Endodermal cell (in vitro differentiated cells): ENCODE data around the gene HAP1. TPM values are rescaled to one million over a fixed set of nuclear protein-coding genes. Genes with fewer than 3 reads are reported as not detected.

Source experiments
- DNase-seq: peaks from one replicate; pipeline ENCODE4 v3.0.0-alpha.2; 2017
- H3K27ac ChIP-seq: 2 replicates; pipeline ENCODE4 v1.5.1; 2013; ENCODE audit warnings: mild to moderate bottlenecking, low read depth, low read length, moderate library complexity
- H3K27me3 ChIP-seq: 2 replicates; pipeline ENCODE4 v1.6.1; 2013; ENCODE audit warnings: mild to moderate bottlenecking, low read length, moderate library complexity; ENCODE audit not compliant: insufficient read depth, control insufficient read depth, poor library complexity, severe bottlenecking
- H3K36me3 ChIP-seq: 2 replicates; pipeline ENCODE4 v1.7.0; 2013; ENCODE audit warnings: mild to moderate bottlenecking, low read length, moderate library complexity; ENCODE audit not compliant: control insufficient read depth, insufficient read depth
- H3K4me1 ChIP-seq: one replicate; pipeline ENCODE4 v1.7.0; 2013; ENCODE audit warnings: low read length; ENCODE audit not compliant: control insufficient read depth, insufficient read depth
- H3K4me3 ChIP-seq: 2 replicates; pipeline ENCODE4 v1.5.1; 2013; ENCODE audit warnings: mild to moderate bottlenecking, low read length, moderate library complexity
- H3K9ac ChIP-seq: 2 replicates; pipeline ENCODE4 v1.6.1; 2013; ENCODE audit warnings: mild to moderate bottlenecking, low read length, moderate library complexity; ENCODE audit not compliant: poor library complexity, severe bottlenecking; ENCODE audit errors: extremely low read depth
- H3K9me3 ChIP-seq: 2 replicates; pipeline ENCODE4 v1.6.1; 2013; ENCODE audit warnings: mild to moderate bottlenecking, low read length, moderate library complexity; ENCODE audit not compliant: control insufficient read depth
- H3K27ac Mint-ChIP-seq: 2 replicates; pipeline ENCODE4 v1.8.0; 2020; ENCODE audit warnings: mixed read lengths
- H3K27me3 Mint-ChIP-seq: 2 replicates; pipeline ENCODE4 v1.8.0; 2021; ENCODE audit warnings: mild to moderate bottlenecking, mixed read lengths; ENCODE audit not compliant: insufficient read depth
- H3K36me3 Mint-ChIP-seq: 2 replicates; pipeline ENCODE4 v1.8.0; 2020; ENCODE audit warnings: low read depth, mixed read lengths
- H3K4me1 Mint-ChIP-seq: 2 replicates; pipeline ENCODE4 v1.8.0; 2020; ENCODE audit warnings: mixed read lengths
- H3K4me3 Mint-ChIP-seq: 2 replicates; pipeline ENCODE4 v1.8.0; 2020; ENCODE audit warnings: mild to moderate bottlenecking, moderate library complexity, mixed read lengths
- H3K9me3 Mint-ChIP-seq: 2 replicates; pipeline ENCODE4 v1.8.0; 2020; ENCODE audit warnings: mild to moderate bottlenecking, mixed read lengths
- WGBS, 2 experiments: methylation state at CpG; one replicate each; pipeline versions ENCODE4 v1.1.5 to v1.1.7; 2013; ENCODE audit warnings: missing lambda C conversion rate in 2 of 2, mixed read lengths in 1 of 2; ENCODE audit not compliant: insufficient coverage in 1 of 2, insufficient read length in 1 of 2; 5-methylcytosine and 5-hydroxymethylcytosine counted together
- total RNA-seq, 2 donors: library from RNA; stranded (reverse); fragmentation: NEBNext Ultra II Directional in 1 of 2; extraction: Animal tissue kit (Norgen Biotek cat#: 25700) in 1 of 2; gene quantifications; 2 replicates in 1 of 2; 3 replicates in 1 of 2; pipeline ENCODE4 v1.2.1, GENCODE V29; 2021
- TF ChIP-seq, protein P1 (sequence below): fragments of 200-600 bp; sonication (generic); conservative IDR thresholded peaks from 2 replicates; pipeline ENCODE4 v1.5.0; 2021; ENCODE audit warnings: antibody characterized with exemption, mild to moderate bottlenecking

HAP1 gene
- total RNA-seq, 2 donors from 2014 or later = 1.7 TPM

DNA sequence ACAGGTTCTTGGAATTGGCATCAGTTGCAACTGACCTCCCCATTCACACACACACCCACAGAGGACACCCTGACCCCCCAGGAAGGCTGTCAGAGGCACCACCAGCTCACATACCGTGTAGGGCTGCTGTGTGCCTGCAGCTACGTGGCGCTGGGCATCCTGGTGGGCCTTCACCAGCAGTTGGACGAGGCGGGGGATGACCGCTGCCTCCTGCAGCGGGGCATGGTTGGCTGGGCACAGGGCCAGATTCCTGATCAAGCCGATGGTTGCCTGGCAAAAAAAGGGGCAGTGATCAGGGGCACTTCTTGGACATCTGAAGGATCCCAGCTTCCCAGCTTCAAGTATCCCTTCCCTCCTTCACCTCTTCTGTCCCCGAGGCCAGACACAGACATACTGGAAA lies 24.2 kb upstream of the HAP1 start:
- Mint-ChIP-seq H3K4me1 (no peaks in the 10 kb centered on the region), H3K4me3 (no peak overlapping the region), H3K9me3 (no peaks in the 10 kb centered on the region), H3K27ac (no peak overlapping the region), H3K36me3 (peaks cover 83% of the 10 kb centered on the region), H3K27me3 (no peaks in the 10 kb centered on the region)
- TF ChIP-seq, protein P1, sequence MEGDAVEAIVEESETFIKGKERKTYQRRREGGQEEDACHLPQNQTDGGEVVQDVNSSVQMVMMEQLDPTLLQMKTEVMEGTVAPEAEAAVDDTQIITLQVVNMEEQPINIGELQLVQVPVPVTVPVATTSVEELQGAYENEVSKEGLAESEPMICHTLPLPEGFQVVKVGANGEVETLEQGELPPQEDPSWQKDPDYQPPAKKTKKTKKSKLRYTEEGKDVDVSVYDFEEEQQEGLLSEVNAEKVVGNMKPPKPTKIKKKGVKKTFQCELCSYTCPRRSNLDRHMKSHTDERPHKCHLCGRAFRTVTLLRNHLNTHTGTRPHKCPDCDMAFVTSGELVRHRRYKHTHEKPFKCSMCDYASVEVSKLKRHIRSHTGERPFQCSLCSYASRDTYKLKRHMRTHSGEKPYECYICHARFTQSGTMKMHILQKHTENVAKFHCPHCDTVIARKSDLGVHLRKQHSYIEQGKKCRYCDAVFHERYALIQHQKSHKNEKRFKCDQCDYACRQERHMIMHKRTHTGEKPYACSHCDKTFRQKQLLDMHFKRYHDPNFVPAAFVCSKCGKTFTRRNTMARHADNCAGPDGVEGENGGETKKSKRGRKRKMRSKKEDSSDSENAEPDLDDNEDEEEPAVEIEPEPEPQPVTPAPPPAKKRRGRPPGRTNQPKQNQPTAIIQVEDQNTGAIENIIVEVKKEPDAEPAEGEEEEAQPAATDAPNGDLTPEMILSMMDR = no peak
- no peak overlapping the region for H3K4me3 ChIP-seq
- no peaks in the 10 kb centered on the region for H3K27me3 ChIP-seq
- DNase-seq = no peak
- H3K36me3 ChIP-seq = peaks cover 74% of the 10 kb centered on the region
- no peak overlapping the region for H3K9ac ChIP-seq
- no peaks in the 10 kb centered on the region for H3K9me3 ChIP-seq
- no peaks in the 10 kb centered on the region for H3K4me1 ChIP-seq
- 94 to 98% methylated on average over 8 to 9 of the region's 9 CpGs for WGBS, 2 experiments
- no peak overlapping the region for H3K27ac ChIP-seq

DNA sequence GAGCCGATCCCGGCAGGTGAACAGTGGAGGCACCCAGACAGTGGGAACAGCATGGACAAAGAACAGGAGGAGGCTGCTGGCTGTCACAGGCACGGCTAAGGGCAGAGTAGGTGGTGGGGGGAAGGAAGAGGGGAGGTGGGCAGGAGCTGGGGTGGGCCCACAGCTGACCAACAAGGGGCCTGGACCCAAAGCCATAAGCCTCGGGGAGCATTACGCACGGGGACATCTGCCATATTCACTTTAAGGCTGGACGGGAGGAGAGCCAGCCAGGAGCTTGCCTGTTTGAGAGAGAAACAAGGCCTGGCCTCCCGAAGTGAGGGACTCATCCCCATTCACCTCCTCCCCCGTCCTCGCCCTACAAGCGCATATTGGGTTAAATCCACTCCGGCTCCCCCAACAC lies 19.6 kb upstream of the HAP1 start:
- H3K4me3 Mint-ChIP-seq = no peak overlapping the region
- H3K36me3 Mint-ChIP-seq = peaks cover 50% of the 10 kb centered on the region
- H3K27ac Mint-ChIP-seq = no peak overlapping the region

DNA sequence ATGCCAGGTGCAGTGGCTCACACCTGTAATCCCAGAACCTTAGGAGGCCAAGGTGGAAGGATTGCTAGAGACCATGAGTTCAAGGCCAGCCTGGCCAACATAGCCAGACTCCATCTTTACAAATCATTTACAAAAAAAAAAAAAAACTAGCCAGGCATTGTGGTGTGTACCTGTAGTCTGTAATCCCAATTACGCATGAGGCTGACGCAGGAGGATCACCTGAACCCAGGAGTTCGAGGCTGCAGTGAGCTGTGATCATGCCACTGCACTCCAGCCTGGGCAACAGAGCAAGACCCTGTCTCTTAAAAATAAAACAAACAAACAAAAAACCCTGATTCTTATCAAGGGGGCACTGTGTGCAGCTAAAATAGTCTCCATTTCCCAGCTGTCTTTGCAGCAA lies 16.8 kb upstream of the HAP1 start:
- DNase-seq = no peak
- peaks cover 25% of the 10 kb centered on the region for H3K36me3 Mint-ChIP-seq
- H3K4me3 ChIP-seq = no peak overlapping the region
- TF ChIP-seq, protein P1 = no peak
- peaks cover 24% of the 10 kb centered on the region for H3K36me3 ChIP-seq
- H3K9me3 ChIP-seq = no peaks in the 10 kb centered on the region
- H3K4me1 ChIP-seq = no peaks in the 10 kb centered on the region
- H3K27me3 Mint-ChIP-seq = no peaks in the 10 kb centered on the region
- H3K4me1 Mint-ChIP-seq = no peaks in the 10 kb centered on the region
- no peak overlapping the region for H3K4me3 Mint-ChIP-seq
- H3K27ac Mint-ChIP-seq = no peak overlapping the region
- H3K27me3 ChIP-seq = no peaks in the 10 kb centered on the region
- H3K27ac ChIP-seq = no peak overlapping the region
- H3K9ac ChIP-seq = no peak overlapping the region
- WGBS, 2 experiments = 54 to 59% methylated on average over 3 of the region's 3 CpGs
- no peaks in the 10 kb centered on the region for H3K9me3 Mint-ChIP-seq

More for the DNA sequence above, 19.6 kb upstream of the HAP1 start:
- Histone ChIP-seq H3K4me1 (no peaks in the 10 kb centered on the region), H3K9ac (no peak overlapping the region), H3K4me3 (no peak overlapping the region), H3K27me3 (no peaks in the 10 kb centered on the region), H3K27ac (no peak overlapping the region), H3K36me3 (peaks cover 44% of the 10 kb centered on the region), H3K9me3 (no peaks in the 10 kb centered on the region)
- no peak for DNase-seq
- no peaks in the 10 kb centered on the region for H3K4me1 Mint-ChIP-seq
- TF ChIP-seq, protein P1 = no peak
- 87 to 96% methylated on average over 3 to 12 of the region's 12 CpGs for WGBS, 2 experiments
- no peaks in the 10 kb centered on the region for H3K27me3 Mint-ChIP-seq
- H3K9me3 Mint-ChIP-seq = no peaks in the 10 kb centered on the region
